Osteocyte (in vitro differentiated cells): ENCODE data around the gene BAHD1. TPM values are rescaled to one million over a fixed set of nuclear protein-coding genes. Genes with fewer than 3 reads are reported as not detected.

Experiments used
- DNase-seq: peaks from one replicate; pipeline ENCODE4 v3.0.0; 2021; ENCODE audit warnings: mixed read lengths; ENCODE audit not compliant: unreplicated experiment; ENCODE audit errors: extremely low spot score
- H3K27ac Mint-ChIP-seq: one replicate; pipeline ENCODE4 v1.8.0; 2021; ENCODE audit warnings: mild to moderate bottlenecking, mixed read lengths; ENCODE audit not compliant: unreplicated experiment
- H3K27me3 Mint-ChIP-seq: one replicate; pipeline ENCODE4 v1.8.0; 2021; ENCODE audit warnings: mixed read lengths; ENCODE audit not compliant: unreplicated experiment
- H3K36me3 Mint-ChIP-seq: one replicate; pipeline ENCODE4 v1.8.0; 2021; ENCODE audit warnings: mixed read lengths; ENCODE audit not compliant: unreplicated experiment
- H3K4me1 Mint-ChIP-seq: one replicate; pipeline ENCODE4 v1.8.0; 2021; ENCODE audit warnings: mixed read lengths; ENCODE audit not compliant: unreplicated experiment
- H3K4me3 Mint-ChIP-seq: one replicate; pipeline ENCODE4 v1.8.0; 2021; ENCODE audit warnings: mild to moderate bottlenecking, moderate library complexity, mixed read lengths; ENCODE audit not compliant: unreplicated experiment
- H3K9me3 Mint-ChIP-seq: one replicate; pipeline ENCODE4 v1.8.0; 2021; ENCODE audit warnings: mixed read lengths; ENCODE audit not compliant: unreplicated experiment
- CTCF ChIP-seq: fragments of 200-600 bp; sonication (generic); IDR thresholded peaks from 2 replicates; pipeline ENCODE4 v1.5.0; 2021; ENCODE audit warnings: antibody characterized with exemption, mild to moderate bottlenecking, moderate library complexity
- total RNA-seq: library from RNA; stranded (reverse); gene quantifications from 2 replicates; pipeline ENCODE4 v1.2.1, GENCODE V29; 2021

BAHD1 gene
- total RNA-seq, 1 donor from 2014 or later: 26.4 TPM

GRCh38 chr15:40412095-40412759 lies 28.5 kb upstream of the BAHD1 start:
- peaks cover 42% of the 10 kb centered on the region for H3K36me3 Mint-ChIP-seq
- H3K9me3 Mint-ChIP-seq: no peaks in the 10 kb centered on the region
- no peaks in the 10 kb centered on the region for H3K27me3 Mint-ChIP-seq
- TF ChIP-seq CTCF: no peak
- H3K4me1 Mint-ChIP-seq: peaks cover 4% of the 10 kb centered on the region
- H3K4me3 Mint-ChIP-seq: no peak overlapping the region
- H3K27ac Mint-ChIP-seq: no peak overlapping the region
- no peak for DNase-seq

- H3K27me3 Mint-ChIP-seq: no peaks in the 10 kb centered on the region
- H3K36me3 Mint-ChIP-seq: peaks cover 44% of the 10 kb centered on the region
- no peak overlapping the region for H3K27ac Mint-ChIP-seq
- no peaks in the 10 kb centered on the region for H3K9me3 Mint-ChIP-seq
- H3K4me1 Mint-ChIP-seq: no peaks in the 10 kb centered on the region
- H3K4me3 Mint-ChIP-seq: no peak overlapping the region
- DNase-seq: no peak
- TF ChIP-seq CTCF: no peak
Measured at GRCh38 chr15:40413036-40413435, 27.7 kb upstream of the BAHD1 start.

- no peak for DNase-seq
- H3K9me3 Mint-ChIP-seq: no peaks in the 10 kb centered on the region
- no peaks in the 10 kb centered on the region for H3K27me3 Mint-ChIP-seq
- peaks cover 48% of the 10 kb centered on the region for H3K36me3 Mint-ChIP-seq
- no peak for TF ChIP-seq CTCF
- no peak overlapping the region for H3K4me3 Mint-ChIP-seq
- H3K27ac Mint-ChIP-seq: no peak overlapping the region
- H3K4me1 Mint-ChIP-seq: no peaks in the 10 kb centered on the region
Measured at GRCh38 chr15:40414816-40415215, 25.9 kb upstream of the BAHD1 start.

- DNase-seq: no peak
- Mint-ChIP-seq H3K36me3 (peaks cover 45% of the 10 kb centered on the region), H3K4me3 (no peak overlapping the region), H3K27me3 (no peaks in the 10 kb centered on the region), H3K9me3 (no peaks in the 10 kb centered on the region), H3K4me1 (no peaks in the 10 kb centered on the region), H3K27ac (no peak overlapping the region)
- no peak for TF ChIP-seq CTCF
Measured at GRCh38 chr15:40415226-40415625, 25.5 kb upstream of the BAHD1 start.

GRCh38 chr15:40416056-40416455 lies 24.7 kb upstream of the BAHD1 start:
- Mint-ChIP-seq H3K4me1 (peaks cover 6% of the 10 kb centered on the region), H3K9me3 (no peaks in the 10 kb centered on the region), H3K36me3 (peaks cover 38% of the 10 kb centered on the region), H3K27ac (no peak overlapping the region), H3K27me3 (no peaks in the 10 kb centered on the region), H3K4me3 (no peak overlapping the region)
- TF ChIP-seq CTCF: no peak
- DNase-seq: no peak
